ENCODE results near the gene GABRR3. TPM values are rescaled to one million over a fixed set of nuclear protein-coding genes. Genes with fewer than 3 reads are reported as not detected.

Gene GABRR3
- total and polyA plus RNA-seq, 2 experiments from 2014 or later = not detected

DNA sequence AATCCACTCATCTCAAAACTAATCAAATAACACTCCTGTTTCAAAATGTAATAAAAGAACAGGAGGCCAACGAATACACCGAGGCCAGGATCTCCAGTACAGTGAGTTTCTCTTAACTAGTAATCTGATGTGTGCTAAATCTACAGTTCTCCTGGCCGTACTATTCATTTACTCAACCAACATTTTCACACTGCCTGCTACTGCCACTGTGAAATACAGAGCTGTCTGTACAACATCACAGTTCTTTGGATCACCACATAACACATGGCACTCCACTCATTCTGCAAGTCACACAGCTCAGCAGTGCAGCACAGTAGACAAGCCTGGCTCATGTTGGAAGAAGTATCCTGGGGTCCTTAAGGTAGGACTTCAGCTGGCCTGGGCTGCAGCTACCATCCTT, 84.8 kb downstream of the GABRR3 start (continued):
- TF ChIP-seq, protein P1, sequence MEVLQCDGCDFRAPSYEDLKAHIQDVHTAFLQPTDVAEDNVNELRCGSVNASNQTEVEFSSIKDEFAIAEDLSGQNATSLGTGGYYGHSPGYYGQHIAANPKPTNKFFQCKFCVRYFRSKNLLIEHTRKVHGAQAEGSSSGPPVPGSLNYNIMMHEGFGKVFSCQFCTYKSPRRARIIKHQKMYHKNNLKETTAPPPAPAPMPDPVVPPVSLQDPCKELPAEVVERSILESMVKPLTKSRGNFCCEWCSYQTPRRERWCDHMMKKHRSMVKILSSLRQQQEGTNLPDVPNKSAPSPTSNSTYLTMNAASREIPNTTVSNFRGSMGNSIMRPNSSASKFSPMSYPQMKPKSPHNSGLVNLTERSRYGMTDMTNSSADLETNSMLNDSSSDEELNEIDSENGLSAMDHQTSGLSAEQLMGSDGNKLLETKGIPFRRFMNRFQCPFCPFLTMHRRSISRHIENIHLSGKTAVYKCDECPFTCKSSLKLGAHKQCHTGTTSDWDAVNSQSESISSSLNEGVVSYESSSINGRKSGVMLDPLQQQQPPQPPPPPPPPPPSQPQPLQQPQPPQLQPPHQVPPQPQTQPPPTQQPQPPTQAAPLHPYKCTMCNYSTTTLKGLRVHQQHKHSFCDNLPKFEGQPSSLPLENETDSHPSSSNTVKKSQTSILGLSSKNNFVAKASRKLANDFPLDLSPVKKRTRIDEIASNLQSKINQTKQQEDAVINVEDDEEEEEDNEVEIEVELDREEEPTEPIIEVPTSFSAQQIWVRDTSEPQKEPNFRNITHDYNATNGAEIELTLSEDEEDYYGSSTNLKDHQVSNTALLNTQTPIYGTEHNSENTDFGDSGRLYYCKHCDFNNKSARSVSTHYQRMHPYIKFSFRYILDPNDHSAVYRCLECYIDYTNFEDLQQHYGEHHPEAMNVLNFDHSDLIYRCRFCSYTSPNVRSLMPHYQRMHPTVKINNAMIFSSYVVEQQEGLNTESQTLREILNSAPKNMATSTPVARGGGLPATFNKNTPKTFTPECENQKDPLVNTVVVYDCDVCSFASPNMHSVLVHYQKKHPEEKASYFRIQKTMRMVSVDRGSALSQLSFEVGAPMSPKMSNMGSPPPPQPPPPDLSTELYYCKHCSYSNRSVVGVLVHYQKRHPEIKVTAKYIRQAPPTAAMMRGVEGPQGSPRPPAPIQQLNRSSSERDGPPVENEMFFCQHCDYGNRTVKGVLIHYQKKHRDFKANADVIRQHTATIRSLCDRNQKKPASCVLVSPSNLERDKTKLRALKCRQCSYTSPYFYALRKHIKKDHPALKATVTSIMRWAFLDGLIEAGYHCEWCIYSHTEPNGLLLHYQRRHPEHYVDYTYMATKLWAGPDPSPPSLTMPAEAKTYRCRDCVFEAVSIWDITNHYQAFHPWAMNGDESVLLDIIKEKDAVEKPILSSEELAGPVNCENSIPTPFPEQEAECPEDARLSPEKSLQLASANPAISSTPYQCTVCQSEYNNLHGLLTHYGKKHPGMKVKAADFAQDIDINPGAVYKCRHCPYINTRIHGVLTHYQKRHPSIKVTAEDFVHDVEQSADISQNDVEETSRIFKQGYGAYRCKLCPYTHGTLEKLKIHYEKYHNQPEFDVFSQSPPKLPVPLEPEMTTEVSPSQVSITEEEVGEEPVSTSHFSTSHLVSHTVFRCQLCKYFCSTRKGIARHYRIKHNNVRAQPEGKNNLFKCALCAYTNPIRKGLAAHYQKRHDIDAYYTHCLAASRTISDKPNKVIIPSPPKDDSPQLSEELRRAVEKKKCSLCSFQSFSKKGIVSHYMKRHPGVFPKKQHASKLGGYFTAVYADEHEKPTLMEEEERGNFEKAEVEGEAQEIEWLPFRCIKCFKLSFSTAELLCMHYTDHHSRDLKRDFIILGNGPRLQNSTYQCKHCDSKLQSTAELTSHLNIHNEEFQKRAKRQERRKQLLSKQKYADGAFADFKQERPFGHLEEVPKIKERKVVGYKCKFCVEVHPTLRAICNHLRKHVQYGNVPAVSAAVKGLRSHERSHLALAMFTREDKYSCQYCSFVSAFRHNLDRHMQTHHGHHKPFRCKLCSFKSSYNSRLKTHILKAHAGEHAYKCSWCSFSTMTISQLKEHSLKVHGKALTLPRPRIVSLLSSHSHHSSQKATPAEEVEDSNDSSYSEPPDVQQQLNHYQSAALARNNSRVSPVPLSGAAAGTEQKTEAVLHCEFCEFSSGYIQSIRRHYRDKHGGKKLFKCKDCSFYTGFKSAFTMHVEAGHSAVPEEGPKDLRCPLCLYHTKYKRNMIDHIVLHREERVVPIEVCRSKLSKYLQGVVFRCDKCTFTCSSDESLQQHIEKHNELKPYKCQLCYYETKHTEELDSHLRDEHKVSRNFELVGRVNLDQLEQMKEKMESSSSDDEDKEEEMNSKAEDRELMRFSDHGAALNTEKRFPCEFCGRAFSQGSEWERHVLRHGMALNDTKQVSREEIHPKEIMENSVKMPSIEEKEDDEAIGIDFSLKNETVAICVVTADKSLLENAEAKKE (CRISPR knock-in tag; IDR thresholded peaks at IDR 0.05) = no peak
- TF ChIP-seq ZNF114 (CRISPR knock-in tag; IDR thresholded peaks at IDR 0.05) = no peak

DNA sequence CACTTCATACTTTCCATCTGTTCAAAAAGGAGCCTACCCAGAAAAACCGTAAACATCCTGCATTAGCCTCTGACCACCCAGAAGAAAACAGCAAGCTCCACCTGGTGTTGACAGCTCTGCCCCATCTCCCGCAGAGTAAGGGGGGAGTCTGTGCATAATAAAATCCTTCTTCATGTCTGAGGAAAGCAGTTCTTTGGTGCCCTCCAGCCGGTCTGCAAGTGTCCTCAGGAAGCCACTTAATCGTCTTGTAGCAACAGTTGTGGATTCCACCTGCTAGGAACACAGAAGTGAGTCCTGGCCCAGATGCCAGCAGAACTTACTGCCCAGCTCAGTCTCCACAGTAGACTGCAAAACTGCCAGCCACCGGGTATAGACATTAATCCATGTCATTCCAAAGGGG, 85.4 kb downstream of the GABRR3 start:
- no peaks in the 10 kb centered on the region for H3K79me2 ChIP-seq (replicated peaks; ENCODE audit: insufficient read depth)
- H3K4me1 ChIP-seq (ENCODE audit: insufficient read depth) = no peaks in the 10 kb centered on the region
- no peaks in the 10 kb centered on the region for H3F3A ChIP-seq (replicated peaks; ENCODE audit: low read depth)
- no peaks in the 10 kb centered on the region for H3K9me3 Mint-ChIP-seq
- no peak overlapping the region for H3K4me3 ChIP-seq
- H3K27me3 ChIP-seq (ENCODE audit: insufficient read depth) = no peaks in the 10 kb centered on the region
- peaks cover 27% of the 10 kb centered on the region for H3K36me3 Mint-ChIP-seq (ENCODE audit: low read depth)
- ATAC-seq = no peak
- H3K36me3 ChIP-seq (ENCODE audit: insufficient read depth) = 0 out of 2 replicates have a peak, but pooled peaks cover 3% of the 10 kb centered on the region
- H3K4me3 Mint-ChIP-seq = no peak overlapping the region
- H3K4me2 ChIP-seq = no peak overlapping the region
- H3K27ac ChIP-seq (ENCODE audit: low read depth) = no peak overlapping the region
- no peak overlapping the region for H3K27ac Mint-ChIP-seq
- no peaks in the 10 kb centered on the region for H3K27me3 Mint-ChIP-seq (ENCODE audit: insufficient read depth, low read depth, poor library complexity)
- H4K20me1 ChIP-seq (replicated peaks; ENCODE audit: insufficient read depth) = no peaks in the 10 kb centered on the region; the same call in 1 of the 2 replicates
- DNase-seq (ENCODE audit: low spot score) = no peak
- H3K4me1 Mint-ChIP-seq = peaks cover 3% of the 10 kb centered on the region; the same call in 2 of the 3 replicates
- H3K9me2 ChIP-seq (ENCODE audit: insufficient read depth) = no peaks in the 10 kb centered on the region
- no peak overlapping the region for H2AFZ ChIP-seq
- TF ChIP-seq ZNF114 (CRISPR knock-in tag; IDR thresholded peaks at IDR 0.05) (no peak), ZNF331 (CRISPR knock-in tag; IDR thresholded peaks at IDR 0.05; ENCODE audit: low read depth) (no peak), EZH2 (IDR thresholded peaks at IDR 0.05; ENCODE audit: low read depth, unreplicated experiment) (no peak), CREB1 (CRISPR knock-in tag; IDR thresholded peaks at IDR 0.05; ENCODE audit: low read depth) (no peak), NANOG (IDR thresholded peaks at IDR 0.05; ENCODE audit: borderline replicate concordance) (no peak), EZH2phosphoT487 (IDR thresholded peaks at IDR 0.05; ENCODE audit: unreplicated experiment) (no peak), JUNB (IDR thresholded peaks at IDR 0.05; ENCODE audit: unreplicated experiment) (no peak), POLR2AphosphoS5 (IDR thresholded peaks at IDR 0.05; ENCODE audit: low read depth) (no peak)
- TF ChIP-seq, protein P1 (CRISPR knock-in tag; IDR thresholded peaks at IDR 0.05) = no peak

All from GM23338 (cell line).